ENCODE results near the gene MFF.

The MFF gene

GRCh38 chr2:227312579-227312978, 12.5 kb upstream of the MFF start:
- Histone ChIP-seq H2AFZ (ENCODE audit: low read length) (no peak overlapping the region), H3K9me3 (ENCODE audit: insufficient read depth, low read depth, low read length) (no peaks in the 10 kb centered on the region), H3K9ac (ENCODE audit: low read depth, low read length, poor library complexity, severe bottlenecking) (no peak overlapping the region), H3F3A (ENCODE audit: low read depth) (no peaks in the 10 kb centered on the region), H4K20me1 (ENCODE audit: insufficient read depth, low read length, poor library complexity, severe bottlenecking) (no peaks in the 10 kb centered on the region), H3K4me2 (ENCODE audit: low read depth, low read length, poor library complexity, severe bottlenecking) (no peak overlapping the region), H3K9me2 (replicated peaks; ENCODE audit: low read depth, low read length) (no peaks in the 10 kb centered on the region), H3K36me3 (ENCODE audit: insufficient read depth, low read length) (no peaks in the 10 kb centered on the region), H3K79me2 (ENCODE audit: insufficient read depth, low read length) (no peaks in the 10 kb centered on the region), H3K4me3 (ENCODE audit: low read length, poor library complexity, severe bottlenecking) (no peak overlapping the region), H3K4me1 (ENCODE audit: insufficient read depth, low read length, poor library complexity, severe bottlenecking) (no peaks in the 10 kb centered on the region), H3K27me3 (ENCODE audit: insufficient read depth, low read length, poor library complexity, severe bottlenecking) (no peaks in the 10 kb centered on the region)
- no peak for TF ChIP-seq CTCF (conservative IDR thresholded peaks at IDR 0.05; ENCODE audit: low read length)
- TF ChIP-seq EZH2phosphoT487 (IDR thresholded peaks at IDR 0.05; ENCODE audit: borderline replicate concordance) = no peak

- Histone ChIP-seq H3K36me3 (ENCODE audit: insufficient read depth, low read length) (no peaks in the 10 kb centered on the region), H3K9ac (ENCODE audit: low read depth, low read length, poor library complexity, severe bottlenecking) (no peak overlapping the region), H3F3A (ENCODE audit: low read depth) (no peaks in the 10 kb centered on the region), H3K9me2 (replicated peaks; ENCODE audit: low read depth, low read length) (no peaks in the 10 kb centered on the region), H2AFZ (ENCODE audit: low read length) (no peak overlapping the region), H3K9me3 (ENCODE audit: insufficient read depth, low read depth, low read length) (no peaks in the 10 kb centered on the region), H3K4me2 (ENCODE audit: low read depth, low read length, poor library complexity, severe bottlenecking) (no peak overlapping the region), H3K27me3 (ENCODE audit: insufficient read depth, low read length, poor library complexity, severe bottlenecking) (no peaks in the 10 kb centered on the region), H4K20me1 (ENCODE audit: insufficient read depth, low read length, poor library complexity, severe bottlenecking) (no peaks in the 10 kb centered on the region), H3K79me2 (ENCODE audit: insufficient read depth, low read length) (no peaks in the 10 kb centered on the region), H3K4me3 (ENCODE audit: low read length, poor library complexity, severe bottlenecking) (no peak overlapping the region), H3K4me1 (ENCODE audit: insufficient read depth, low read length, poor library complexity, severe bottlenecking) (no peaks in the 10 kb centered on the region)
- TF ChIP-seq EZH2phosphoT487 (IDR thresholded peaks at IDR 0.05; ENCODE audit: borderline replicate concordance) = no peak
- TF ChIP-seq CTCF (conservative IDR thresholded peaks at IDR 0.05; ENCODE audit: low read length) = no peak
Observed at GRCh38 chr2:227313310-227313709, 11.7 kb upstream of the MFF start.

GRCh38 chr2:227317834-227318233, 7.2 kb upstream of the MFF start:
- Histone ChIP-seq H3K36me3 (ENCODE audit: insufficient read depth, low read length) (no peaks in the 10 kb centered on the region), H2AFZ (ENCODE audit: low read length) (no peak overlapping the region), H4K20me1 (ENCODE audit: insufficient read depth, low read length, poor library complexity, severe bottlenecking) (no peaks in the 10 kb centered on the region), H3K9me3 (ENCODE audit: insufficient read depth, low read depth, low read length) (0 out of 2 replicates have a peak, but pooled peaks cover 4% of the 10 kb centered on the region), H3K4me3 (ENCODE audit: low read length, poor library complexity, severe bottlenecking) (no peak overlapping the region), H3F3A (ENCODE audit: low read depth) (0 out of 2 replicates have a peak, but pooled peaks cover 6% of the 10 kb centered on the region), H3K9ac (ENCODE audit: low read depth, low read length, poor library complexity, severe bottlenecking) (no peak overlapping the region), H3K9me2 (replicated peaks; ENCODE audit: low read depth, low read length) (no peaks in the 10 kb centered on the region), H3K79me2 (ENCODE audit: insufficient read depth, low read length) (no peaks in the 10 kb centered on the region), H3K4me2 (ENCODE audit: low read depth, low read length, poor library complexity, severe bottlenecking) (no peak overlapping the region), H3K4me1 (ENCODE audit: insufficient read depth, low read length, poor library complexity, severe bottlenecking) (peaks cover 19% of the 10 kb centered on the region), H3K27me3 (ENCODE audit: insufficient read depth, low read length, poor library complexity, severe bottlenecking) (no peaks in the 10 kb centered on the region)
- TF ChIP-seq EZH2phosphoT487 (IDR thresholded peaks at IDR 0.05; ENCODE audit: borderline replicate concordance) (no peak), CTCF (conservative IDR thresholded peaks at IDR 0.05; ENCODE audit: low read length) (no peak)
